MCF 10A (cell line): ENCODE measurements around the gene XXYLT1. TPM values are rescaled to one million over a fixed set of nuclear protein-coding genes. Genes with fewer than 3 reads are reported as not detected.

Source experiments
- BruUV-seq: library from RNA; stranded (reverse); fragments of 400-500 nt; replicated peaks from 2 replicates; lab custom pipeline; 2021; lab: Mats Ljungman, UMichigan
- CTCF ChIA-PET: fragments of 300-600 bp; sonication (Branson Sonifier 250); formaldehyde crosslinking; extraction: SDS; loops from one replicate; lab custom pipeline; 2021; ENCODE audit warnings: antibody characterized with exemption, inconsistent platforms; lab: Yijun Ruan, JAX
- POLR2A ChIA-PET: fragments of 300-600, 350-650 bp; sonication (Branson Sonifier 250); formaldehyde crosslinking; extraction: SDS; loops from one replicate; lab custom pipeline; 2020; ENCODE audit warnings: antibody characterized with exemption, inconsistent platforms; lab: Yijun Ruan, JAX
- DNase-seq: peaks from one replicate; pipeline ENCODE4 v3.0.0-alpha.2; 2018; ENCODE audit not compliant: unreplicated experiment
- H3K27ac Mint-ChIP-seq: one replicate; pipeline ENCODE4 v1.8.0; 2022; ENCODE audit warnings: mild to moderate bottlenecking, low read depth, mixed read lengths; ENCODE audit not compliant: unreplicated experiment
- H3K27me3 Mint-ChIP-seq: one replicate; pipeline ENCODE4 v1.8.0; 2022; ENCODE audit warnings: mixed read lengths; ENCODE audit not compliant: insufficient read depth, unreplicated experiment
- H3K36me3 Mint-ChIP-seq: one replicate; pipeline ENCODE4 v1.8.0; 2022; ENCODE audit warnings: mild to moderate bottlenecking, moderate library complexity, mixed read lengths; ENCODE audit not compliant: insufficient read depth, unreplicated experiment
- H3K4me1 Mint-ChIP-seq: one replicate; pipeline ENCODE4 v1.8.0; 2022; ENCODE audit warnings: mixed read lengths; ENCODE audit not compliant: insufficient read depth, unreplicated experiment
- H3K4me3 Mint-ChIP-seq: one replicate; pipeline ENCODE4 v1.8.0; 2022; ENCODE audit warnings: mild to moderate bottlenecking, moderate library complexity, mixed read lengths; ENCODE audit not compliant: unreplicated experiment
- H3K9me3 Mint-ChIP-seq: one replicate; pipeline ENCODE4 v1.8.0; 2022; ENCODE audit warnings: mixed read lengths; ENCODE audit not compliant: unreplicated experiment
- CTCF ChIP-seq: fragments of 200-600 bp; IDR thresholded peaks from one replicate; pipeline ENCODE4 v1.8.0; 2022; ENCODE audit warnings: antibody characterized with exemption, mild to moderate bottlenecking; ENCODE audit not compliant: unreplicated experiment
- intact Hi-C: fragments of 100-400 bp; cut with micrococcal nuclease; formaldehyde crosslinking; loops from 2 replicates; pipeline ENCODE4 v1.14.1; 2022
- total RNA-seq: library from RNA; stranded (reverse); gene quantifications from 2 replicates; pipeline ENCODE4 v1.2.3, GENCODE V29; 2022

XXYLT1 gene
- total RNA-seq, 1 experiment from 2014 or later, result 10.0 TPM

- intact Hi-C loops, result loop anchor here (1.0 to 5.0 kb wide), 3 partner anchors 258 to 589 kb away; no protein-coding TSS in a partner anchor
- H3K9me3 Mint-ChIP-seq, result no peaks in the 10 kb centered on the region
- no TSS peak for BruUV-seq
- H3K27me3 Mint-ChIP-seq, result no peaks in the 10 kb centered on the region
- CTCF ChIA-PET, result interaction anchor here (0.6 to 3.7 kb wide), 16 partner anchors 11 to 589 kb away, joined by 3 to 41 read pairs (median 4); partner anchors contain the start of genes FAM43A, LSG1 and XXYLT1
- no peak overlapping the region for H3K27ac Mint-ChIP-seq
- peak overlapping the region; percentile 67 for H3K4me3 Mint-ChIP-seq
- H3K4me1 Mint-ChIP-seq, result peaks cover 11% of the 10 kb centered on the region
- H3K36me3 Mint-ChIP-seq, result peaks cover 5% of the 10 kb centered on the region
- POLR2A ChIA-PET, result interaction anchor here (0.6 to 2.9 kb wide), 6 partner anchors 282 to 670 kb away, joined by 3 to 14 read pairs (median 3); partner anchors contain the start of genes LSG1 and PPP1R2
- no peak for TF ChIP-seq CTCF
- DNase-seq, result no peak
These were observed 10.6 kb downstream of the XXYLT1 start for GRCh38 chr3:195260280-195260905.

- TF ChIP-seq CTCF, result peak; percentile 86
- intact Hi-C loops, result loop anchor here (1.0 to 5.0 kb wide), 3 partner anchors 257 to 588 kb away; no protein-coding TSS in a partner anchor
- Mint-ChIP-seq H3K36me3 (no peaks in the 10 kb centered on the region), H3K27ac (no peak overlapping the region), H3K4me1 (peaks cover 11% of the 10 kb centered on the region), H3K9me3 (no peaks in the 10 kb centered on the region), H3K27me3 (no peaks in the 10 kb centered on the region), H3K4me3 (peak overlapping the region; percentile 67)
- BruUV-seq, result TSS peak; percentile 68
- ChIA-PET POLR2A (interaction anchor here (0.7 to 2.9 kb wide), 9 partner anchors 85 to 588 kb away, joined by 3 to 14 read pairs (median 4); partner anchors contain the start of genes FAM43A and LSG1), CTCF (interaction anchor here (1.0 to 3.7 kb wide), 7 partner anchors 10 to 588 kb away, joined by 4 to 41 read pairs (median 11); partner anchors contain the start of gene LSG1)
- peak; percentile 94 for DNase-seq
These were observed 11.3 kb downstream of the XXYLT1 start for GRCh38 chr3:195259475-195260279.

- Mint-ChIP-seq H3K27ac (no peak overlapping the region), H3K4me3 (peak overlapping the region; percentile 67), H3K36me3 (no peaks in the 10 kb centered on the region), H3K9me3 (no peaks in the 10 kb centered on the region), H3K4me1 (peaks cover 5% of the 10 kb centered on the region), H3K27me3 (no peaks in the 10 kb centered on the region)
- POLR2A ChIA-PET, result interaction anchor here (0.6 to 2.0 kb wide), 9 partner anchors 11 to 587 kb away, joined by 3 to 10 read pairs (median 4); partner anchors contain the start of genes FAM43A and LSG1
- BruUV-seq, result no TSS peak
- no peak for DNase-seq
- no peak for TF ChIP-seq CTCF
- CTCF ChIA-PET, result interaction anchor here (0.7 to 2.2 kb wide), 7 partner anchors 9 to 590 kb away, joined by 3 to 17 read pairs (median 4); partner anchors contain the start of gene LSG1
- intact Hi-C loops, result no loop called here
These were observed 11.8 kb downstream of the XXYLT1 start for GRCh38 chr3:195259154-195259474.
